ENCODE data around the gene TMEM17.

Gene TMEM17

GRCh38 chr2:62511636-62512035 is 5.6 kb upstream of the TMEM17 start:
- no peak for DNase-seq (ENCODE audit: low spot score)

DNA sequence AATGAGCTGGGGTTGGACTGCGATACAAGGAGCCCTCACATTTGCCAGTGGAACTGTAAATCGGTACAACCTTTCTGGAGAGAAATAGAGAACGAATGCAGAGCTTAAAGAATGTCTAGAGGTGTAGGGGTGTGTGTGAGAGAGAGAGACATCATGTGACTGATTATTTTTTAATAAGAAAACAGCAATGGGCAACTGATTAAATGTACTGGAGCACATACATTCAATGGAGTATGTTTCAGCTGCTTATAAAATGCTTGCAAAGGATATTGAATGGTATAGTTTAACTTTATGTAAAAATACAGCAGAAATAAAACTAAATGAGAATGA is 391 bp upstream of the TMEM17 start:
- no peak for DNase-seq (ENCODE audit: low spot score)

GRCh38 chr2:62505109-62505749 is 766 bp downstream of the TMEM17 start:
- DNase-seq (ENCODE audit: low spot score): no peak

GRCh38 chr2:62504657-62505056 is 1.3 kb downstream of the TMEM17 start:
- no peak for DNase-seq (ENCODE audit: low spot score)

DNA sequence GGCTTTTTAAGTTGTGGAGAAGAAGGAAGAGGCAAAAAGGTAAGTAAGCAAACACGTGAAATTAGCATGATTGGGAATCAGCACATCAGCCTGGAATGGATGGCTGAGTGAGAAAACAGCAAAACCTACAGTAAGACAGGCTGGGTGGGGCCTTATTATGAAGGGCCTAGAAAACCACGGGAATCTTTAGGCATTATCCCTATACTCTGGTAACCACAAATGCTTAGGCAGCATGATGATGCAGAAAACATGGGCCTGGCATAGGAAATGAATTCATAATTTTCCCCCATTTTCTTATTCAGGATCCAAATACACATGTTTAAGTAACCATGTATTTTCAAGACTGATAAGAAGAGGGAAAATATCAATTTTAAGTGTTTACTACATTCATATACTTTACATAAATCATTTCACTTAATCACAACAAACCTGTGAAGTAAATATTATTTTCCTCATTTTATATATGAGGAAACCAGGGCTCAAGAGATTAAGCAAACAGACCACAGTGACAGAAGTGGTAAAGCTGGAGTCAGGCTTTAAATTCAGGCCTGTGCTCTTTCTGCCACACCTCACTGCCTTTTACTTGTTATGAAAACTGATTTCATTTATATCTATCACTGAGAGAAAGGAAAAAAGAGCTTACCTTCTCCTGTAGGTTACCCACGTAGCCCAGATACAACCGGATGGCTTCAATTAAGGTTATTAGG is 4.0 kb downstream of the TMEM17 start:
- DNase-seq (ENCODE audit: low spot score): no peak

DNA sequence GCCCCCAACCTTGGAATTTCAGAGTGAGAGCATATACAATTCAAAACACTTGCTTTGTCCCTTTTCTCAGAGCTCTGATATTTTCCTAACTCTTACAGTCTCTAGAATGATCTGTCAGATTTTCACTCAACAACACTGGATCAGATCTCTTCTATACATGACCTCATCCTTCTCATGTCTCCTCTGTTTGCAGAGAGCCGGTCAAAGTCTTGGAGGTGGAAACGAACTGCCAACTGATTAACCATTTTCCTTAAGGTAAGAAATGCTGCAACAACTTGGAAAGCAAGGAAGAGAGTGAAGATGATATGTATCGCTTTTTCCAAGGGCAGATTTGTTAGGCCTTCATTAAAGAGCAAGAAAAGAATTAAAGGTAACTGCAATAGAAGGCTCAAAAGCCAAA is 4.9 kb downstream of the TMEM17 start:
- no peak for DNase-seq (ENCODE audit: low spot score)

- DNase-seq (ENCODE audit: low spot score): no peak
Measured at GRCh38 chr2:62499430-62500060, 6.5 kb downstream of the TMEM17 start.

- DNase-seq (ENCODE audit: low spot score): no peak
Measured at GRCh38 chr2:62498739-62499138, 7.3 kb downstream of the TMEM17 start.

GRCh38 chr2:62495761-62496160 is 10.2 kb downstream of the TMEM17 start:
- DNase-seq (ENCODE audit: low spot score): no peak

GRCh38 chr2:62492048-62492447 is 13.9 kb downstream of the TMEM17 start:
- DNase-seq (ENCODE audit: low spot score): no peak

DNA sequence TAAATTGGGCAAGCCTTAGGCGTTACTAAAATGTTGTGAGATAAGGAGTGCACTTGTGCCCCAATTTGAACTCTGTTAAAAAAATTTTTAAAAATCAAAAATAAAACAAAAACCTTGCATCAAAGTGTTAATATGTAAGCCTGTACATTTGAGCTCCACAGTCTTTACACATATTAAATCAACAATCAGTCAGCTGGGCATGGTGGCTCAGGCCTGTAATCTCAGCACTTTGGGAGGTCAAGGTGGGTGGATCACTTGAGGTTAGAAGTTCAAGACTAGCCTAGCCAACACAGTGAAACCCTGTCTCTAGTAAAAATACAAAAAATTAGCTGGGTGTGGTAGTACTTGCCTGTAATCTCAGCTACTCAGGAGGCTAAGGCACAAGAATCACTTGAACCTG is 16.3 kb downstream of the TMEM17 start:
- no peak for DNase-seq (ENCODE audit: low spot score)

DNA sequence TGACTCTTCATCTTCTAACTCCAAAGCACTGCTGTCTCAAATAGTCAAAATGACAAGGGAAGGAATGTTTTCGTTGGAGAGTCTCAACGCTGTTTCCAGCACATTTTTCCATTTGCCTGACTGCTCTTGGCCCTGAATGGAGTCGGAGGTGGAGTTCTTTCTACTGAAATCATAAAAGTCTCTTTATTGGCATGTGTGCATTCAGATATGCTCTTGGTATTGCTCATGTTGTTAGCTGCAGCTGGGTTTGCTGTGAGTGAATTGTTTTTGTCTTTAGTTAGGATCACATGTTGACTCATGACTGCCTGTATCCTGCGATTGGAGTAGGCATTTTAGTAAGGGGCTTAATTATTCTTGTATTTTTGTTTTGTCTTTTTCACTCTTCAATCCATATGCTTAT is 16.8 kb downstream of the TMEM17 start:
- DNase-seq (ENCODE audit: low spot score): no peak

- no peak for DNase-seq (ENCODE audit: low spot score)
Measured at GRCh38 chr2:62486439-62486765, 19.6 kb downstream of the TMEM17 start.

- no peak for DNase-seq (ENCODE audit: low spot score)
Measured at GRCh38 chr2:62485761-62486438, 20.1 kb downstream of the TMEM17 start.

DNA sequence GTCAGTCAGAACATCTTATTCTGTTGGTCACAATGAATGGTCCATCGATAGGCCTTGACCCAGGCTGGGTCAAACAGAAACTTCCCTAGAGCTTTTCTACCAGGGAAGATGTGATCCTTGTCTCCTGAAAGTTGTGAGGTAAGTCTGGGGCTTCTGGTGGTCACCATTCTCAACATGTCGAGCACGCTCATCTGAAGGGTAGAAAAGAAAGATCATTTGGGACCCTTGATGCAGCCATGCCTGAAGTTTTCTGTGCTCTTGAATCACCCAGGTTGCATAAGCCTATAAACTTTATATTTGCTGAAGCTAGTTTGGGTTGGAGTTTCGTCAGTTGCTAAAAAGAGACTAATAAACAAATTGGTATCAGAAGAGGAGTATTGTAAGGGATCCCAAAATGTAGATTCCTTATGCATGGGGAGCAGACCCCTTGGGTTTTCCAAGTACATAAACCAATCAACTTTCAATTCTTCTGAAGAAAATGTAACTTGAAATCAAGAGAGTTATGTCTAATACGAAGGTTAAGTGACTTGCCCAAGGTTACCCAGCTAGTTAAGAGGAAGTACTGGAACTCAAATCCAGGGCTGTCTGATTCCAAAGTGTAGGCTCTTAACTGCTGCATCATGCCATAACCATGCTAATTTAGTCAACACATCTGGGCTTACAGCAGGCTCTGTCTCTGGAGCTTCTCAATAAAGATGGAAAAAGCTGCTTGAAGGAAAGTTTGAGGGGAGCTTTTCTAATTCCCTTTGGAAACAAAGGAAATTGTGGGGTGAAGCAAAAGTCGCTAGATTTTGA is 23.2 kb downstream of the TMEM17 start:
- DNase-seq (ENCODE audit: low spot score): no peak

GRCh38 chr2:62479917-62480316 is 26.1 kb downstream of the TMEM17 start:
- no peak for DNase-seq (ENCODE audit: low spot score)

- DNase-seq (ENCODE audit: low spot score): no peak
Measured at GRCh38 chr2:62478093-62478580, 27.9 kb downstream of the TMEM17 start.

GRCh38 chr2:62477573-62477972 is 28.4 kb downstream of the TMEM17 start:
- DNase-seq (ENCODE audit: low spot score): no peak

- DNase-seq (ENCODE audit: low spot score): no peak
Measured at GRCh38 chr2:62475172-62476011, 30.6 kb downstream of the TMEM17 start.

DNA sequence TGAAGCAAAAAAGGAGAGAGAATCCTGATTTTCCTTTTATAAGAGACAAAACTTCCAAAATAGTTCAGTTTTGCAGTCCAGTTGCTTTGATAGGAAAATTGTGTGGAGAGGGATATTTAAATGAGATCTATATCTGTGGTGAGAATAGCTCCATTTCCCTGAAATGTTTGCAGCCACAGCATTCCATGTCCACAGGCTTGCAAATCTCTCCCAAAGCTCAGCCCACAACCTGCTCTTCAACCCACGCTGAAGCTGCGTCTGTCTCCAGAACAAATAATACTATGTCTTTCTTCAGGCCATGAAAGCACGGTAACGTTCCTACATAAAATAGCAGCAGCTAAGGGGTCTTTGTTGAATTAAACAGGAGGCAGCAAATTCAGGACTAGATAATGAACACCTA is 31.8 kb downstream of the TMEM17 start:
- DNase-seq (ENCODE audit: low spot score): no peak

DNA sequence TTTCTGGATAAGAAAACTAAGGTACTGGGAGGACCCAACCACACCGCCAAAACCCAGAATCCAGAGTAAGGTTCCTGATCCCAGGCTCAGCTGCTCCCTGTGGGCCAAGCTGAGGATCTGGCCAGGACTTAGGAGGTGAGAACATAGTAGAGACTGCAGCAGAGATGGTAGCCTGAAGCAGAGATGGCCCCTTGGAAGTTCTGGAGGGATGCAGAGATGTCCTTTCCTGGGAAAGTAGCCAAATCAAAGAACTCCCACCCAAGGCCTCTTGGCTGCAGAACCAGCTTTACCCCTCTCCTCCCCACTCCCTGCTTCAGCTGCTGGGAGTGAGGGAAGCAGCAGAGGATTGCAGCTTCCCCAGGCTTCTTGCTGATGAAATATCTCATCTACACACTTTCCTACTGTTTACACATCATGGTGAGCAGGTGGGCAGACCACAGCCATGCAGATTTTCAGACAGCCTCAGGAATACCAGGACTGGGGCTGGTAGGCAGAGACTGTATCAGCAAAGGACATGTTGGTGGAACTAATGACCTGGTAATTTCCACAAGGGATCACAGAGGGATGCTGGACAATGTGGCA is 32.7 kb downstream of the TMEM17 start:
- DNase-seq (ENCODE audit: low spot score): no peak

Data from AG08396 (cell line).